Fibroblast of mammary gland (primary cell): ENCODE measurements around the gene TJP1.
A peak's percentile ranks its signal among the peaks of the same experiment; 100 is the strongest.

Experiments used
- DNase-seq: peaks from one replicate; pipeline ENCODE4 v3.0.0-alpha.2; 2010; ENCODE audit warnings: low read depth
- H3K4me3 ChIP-seq: 2 replicates; pipeline ENCODE4 v1.5.1; 2011; ENCODE audit warnings: low read depth, mild to moderate bottlenecking, low read length, moderate library complexity; ENCODE audit not compliant: control insufficient read depth
- CTCF ChIP-seq: conservative IDR thresholded peaks from 2 replicates; pipeline ENCODE4 v1.5.1; 2011; ENCODE audit warnings: low read depth, low read length, inconsistent platforms; ENCODE audit not compliant: control insufficient read depth, insufficient read depth

TJP1 gene

GRCh38 chr15:29863438-29863837, 41.2 kb upstream of the TJP1 start:
- no peak for DNase-seq
- no peak overlapping the region for H3K4me3 ChIP-seq
- no peak for TF ChIP-seq CTCF

- no peak for TF ChIP-seq CTCF
- no peak overlapping the region for H3K4me3 ChIP-seq
- no peak for DNase-seq
Measured at GRCh38 chr15:29862271-29862670, 40.0 kb upstream of the TJP1 start.

GRCh38 chr15:29860872-29861271, 38.6 kb upstream of the TJP1 start:
- DNase-seq, result peak; percentile 10
- no peak for TF ChIP-seq CTCF

GRCh38 chr15:29859973-29860715, 37.9 kb upstream of the TJP1 start:
- DNase-seq, result peak; percentile 73
- H3K4me3 ChIP-seq, result no peak overlapping the region
- TF ChIP-seq CTCF, result no peak

More at GRCh38 chr15:29860872-29861271, 38.6 kb upstream of the TJP1 start:
- no peak overlapping the region for H3K4me3 ChIP-seq

- H3K4me3 ChIP-seq, result no peak overlapping the region
- no peak for TF ChIP-seq CTCF
- no peak for DNase-seq
Measured at GRCh38 chr15:29859293-29859692, 37.0 kb upstream of the TJP1 start.

- no peak overlapping the region for H3K4me3 ChIP-seq
Measured at GRCh38 chr15:29857221-29857789, 35.0 kb upstream of the TJP1 start.

More at GRCh38 chr15:29857221-29857789, 35.0 kb upstream of the TJP1 start:
- DNase-seq, result no peak
- no peak for TF ChIP-seq CTCF
